A673 (cell line): ENCODE results near the gene CHD1L. TPM values are rescaled to one million over a fixed set of nuclear protein-coding genes. Genes with fewer than 3 reads are reported as not detected.

ENCODE experiments used
- BruUV-seq: library from RNA; stranded (reverse); fragments of 400-500 nt; replicated peaks from 2 replicates; lab custom pipeline; 2021; lab: Mats Ljungman, UMichigan
- CTCF ChIA-PET: fragments of 300-600 bp; sonication (Branson Sonifier 250); formaldehyde crosslinking; loops from one replicate; lab custom pipeline; 2022; ENCODE audit warnings: antibody characterized with exemption; lab: Charles Lee
- POLR2A ChIA-PET: fragments of 300-600 bp; sonication (Branson Sonifier 250); formaldehyde crosslinking; loops from one replicate; lab custom pipeline; 2022; ENCODE audit warnings: antibody characterized with exemption; ENCODE audit not compliant: low non-redundant PET; lab: Charles Lee
- DNase-seq: peaks from one replicate; pipeline ENCODE4 v3.0.0-alpha.2; 2015; ENCODE audit warnings: low spot score
- H3K27ac ChIP-seq: fragments of 200-600 bp; sonication (generic); 2 replicates; pipeline ENCODE4 v1.5.1; 2016; ENCODE audit warnings: mixed run types, low read depth, mild to moderate bottlenecking, mixed read lengths, antibody characterized with exemption, low read length; ENCODE audit not compliant: poor library complexity, severe bottlenecking
- H3K27me3 ChIP-seq: fragments of 200-600 bp; sonication (generic); replicated peaks from 2 replicates; pipeline ENCODE4 v1.6.1; 2017; ENCODE audit warnings: mixed run types, low read depth, mild to moderate bottlenecking, mixed read lengths, antibody characterized with exemption, low read length; ENCODE audit not compliant: insufficient read depth, poor library complexity
- H3K36me3 ChIP-seq: fragments of 200-600 bp; sonication (generic); 2 replicates; pipeline ENCODE4 v1.6.1; 2016; ENCODE audit warnings: mixed run types, mild to moderate bottlenecking, mixed read lengths, antibody characterized with exemption, low read length; ENCODE audit not compliant: insufficient read depth, poor library complexity, severe bottlenecking
- H3K4me1 ChIP-seq: fragments of 200-600 bp; sonication (generic); 2 replicates; pipeline ENCODE4 v1.6.1; 2017; ENCODE audit warnings: mixed run types, mild to moderate bottlenecking, mixed read lengths, antibody characterized with exemption, low read length; ENCODE audit not compliant: insufficient read depth, poor library complexity, severe bottlenecking
- H3K4me3 ChIP-seq: fragments of 200-600 bp; sonication (generic); 2 replicates; pipeline ENCODE4 v1.5.1; 2016; ENCODE audit warnings: low read depth, mixed run types, mild to moderate bottlenecking, mixed read lengths, low read length; ENCODE audit not compliant: poor library complexity, severe bottlenecking
- H3K9me3 ChIP-seq: fragments of 200-600 bp; sonication (generic); 2 replicates; pipeline ENCODE4 v1.6.1; 2016; ENCODE audit warnings: mixed run types, low read depth, mild to moderate bottlenecking, mixed read lengths, antibody characterized with exemption, low read length; ENCODE audit not compliant: poor library complexity, severe bottlenecking
- CTCF ChIP-seq: fragments of 300-800, 200-600 bp; sonication (generic); conservative IDR thresholded peaks from 2 replicates; pipeline ENCODE4 v1.5.1; 2017; ENCODE audit warnings: low read depth, mild to moderate bottlenecking, antibody characterized with exemption, low read length, moderate library complexity, mixed read lengths
- EZH2 ChIP-seq: fragments of 200-600 bp; sonication (generic); IDR thresholded peaks from 2 replicates; pipeline ENCODE4 v1.6.1; 2017; ENCODE audit warnings: borderline replicate concordance, low read depth, mild to moderate bottlenecking, mixed read lengths, antibody characterized with exemption, low read length; ENCODE audit not compliant: poor library complexity, severe bottlenecking
- intact Hi-C: fragments of 100-400 bp; cut with micrococcal nuclease; formaldehyde crosslinking; loops from one replicate; pipeline ENCODE4 v1.10.0; 2022; ENCODE audit not compliant: unreplicated experiment
- total RNA-seq: library from RNA; stranded (reverse); gene quantifications from 2 replicates; pipeline ENCODE4 v1.2.3, GENCODE V29; 2021

Gene CHD1L
- total RNA-seq, 1 experiment from 2014 or later, result 64.5 TPM

GRCh38 chr1:147341246-147341645 is 98.8 kb downstream of the CHD1L start:
- intact Hi-C loops, result no loop called here
- DNase-seq, result no peak
- POLR2A ChIA-PET, result no interaction called here
- CTCF ChIA-PET, result no interaction called here
- Histone ChIP-seq H3K27me3 (peaks cover 8% of the 10 kb centered on the region), H3K27ac (no peak overlapping the region), H3K36me3 (no peaks in the 10 kb centered on the region), H3K4me3 (no peak overlapping the region), H3K9me3 (no peaks in the 10 kb centered on the region), H3K4me1 (no peaks in the 10 kb centered on the region)
- TF ChIP-seq EZH2, result no peak
- TF ChIP-seq CTCF, result no peak
- BruUV-seq, result no TSS peak

Other genes with a start within 250 kb of the CHD1L start
- gene PRKAB2, start 70.2 kb upstream of the CHD1L start, total RNA-seq, result 14.4 and 15.0 TPM in 2 replicates
- 0.24 and 0.31 TPM in 2 replicates for gene FMO5, start 17.3 kb upstream of the CHD1L start, total RNA-seq